HG02623 (cell line): ENCODE results near the gene DENND4C.
"Not testable (repeated sequence)": the region's sequence is repeated elsewhere in the genome, so short reads cannot be mapped to it uniquely, and the experiment has no call there.

Experiments
- ATAC-seq: cut with Tn5 transposase; IDR thresholded peaks from one replicate; pipeline ENCODE4 v1.9.1; 2021; ENCODE audit warnings: moderate library complexity; ENCODE audit not compliant: unreplicated experiment

The DENND4C gene

GRCh38 chr9:19265602-19266001 lies 35.1 kb downstream of the DENND4C start:
- not testable (repeated sequence) for ATAC-seq

GRCh38 chr9:19266778-19267384 lies 36.4 kb downstream of the DENND4C start:
- ATAC-seq, result not testable (repeated sequence)

DNA sequence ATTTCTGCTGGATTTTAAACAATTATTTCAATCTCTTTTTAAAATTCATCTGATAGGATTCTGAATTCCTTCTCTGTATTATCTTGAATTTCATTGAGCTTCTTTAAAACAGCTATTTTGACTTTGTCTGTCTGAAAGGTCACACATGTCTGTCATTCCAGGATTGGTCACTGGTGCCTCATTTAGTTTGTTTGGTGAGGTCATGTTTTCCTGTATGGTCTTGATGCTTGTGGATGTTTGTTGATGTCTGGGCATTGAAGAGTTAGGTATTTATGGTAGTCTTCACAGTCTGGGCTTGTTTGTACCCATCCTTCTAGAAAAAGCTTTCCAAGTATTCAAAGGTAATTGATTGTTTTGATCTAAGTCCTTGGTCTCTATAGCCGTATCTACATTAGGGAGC lies 39.1 kb downstream of the DENND4C start:
- no peak for ATAC-seq

DNA sequence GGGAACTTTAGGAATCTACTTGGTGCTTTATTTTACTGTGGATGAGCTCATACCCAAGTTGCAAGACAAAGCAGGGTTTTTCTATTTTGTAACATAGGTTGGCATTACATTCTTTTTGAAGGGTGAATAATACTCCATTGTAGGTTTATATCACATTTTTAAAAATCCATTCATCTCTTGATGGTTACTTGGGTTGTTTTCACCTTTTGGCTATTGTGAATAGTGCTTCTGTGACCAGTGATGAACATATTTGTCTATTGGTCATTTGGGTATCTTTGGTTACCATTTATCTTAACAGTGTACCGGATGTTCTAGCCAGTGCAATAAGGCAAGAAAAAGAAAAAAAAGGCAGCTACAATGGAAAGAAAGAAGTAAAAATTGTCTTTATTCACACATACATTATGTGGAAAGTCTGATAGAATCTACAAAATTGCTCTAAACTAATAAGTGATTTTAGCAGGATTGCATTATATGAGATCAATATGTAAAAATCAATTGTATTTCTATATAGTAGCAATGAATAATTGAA lies 40.0 kb downstream of the DENND4C start:
- ATAC-seq, result no peak

DNA sequence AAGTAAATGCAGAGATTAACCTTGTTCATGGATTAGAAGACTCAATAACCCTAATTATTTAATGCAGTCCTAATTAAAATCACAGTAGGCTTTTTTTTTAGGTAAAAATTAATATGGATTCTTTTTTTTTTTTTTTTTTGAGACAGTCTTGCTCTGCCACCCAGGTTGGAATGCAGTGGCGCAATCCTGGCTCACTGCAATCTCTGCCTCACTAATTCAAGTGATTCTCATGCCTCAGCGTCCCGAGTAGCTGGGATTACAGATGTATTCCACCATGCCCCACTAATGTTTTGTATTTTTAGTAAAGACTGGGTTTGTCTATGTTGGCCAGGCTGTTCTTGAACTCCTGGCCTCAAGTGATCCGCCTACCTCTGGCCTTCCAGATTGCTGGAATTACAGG lies 40.6 kb downstream of the DENND4C start:
- ATAC-seq, result no peak

- ATAC-seq, result no peak
Observed at GRCh38 chr9:19281801-19282200, 51.3 kb downstream of the DENND4C start.

DNA sequence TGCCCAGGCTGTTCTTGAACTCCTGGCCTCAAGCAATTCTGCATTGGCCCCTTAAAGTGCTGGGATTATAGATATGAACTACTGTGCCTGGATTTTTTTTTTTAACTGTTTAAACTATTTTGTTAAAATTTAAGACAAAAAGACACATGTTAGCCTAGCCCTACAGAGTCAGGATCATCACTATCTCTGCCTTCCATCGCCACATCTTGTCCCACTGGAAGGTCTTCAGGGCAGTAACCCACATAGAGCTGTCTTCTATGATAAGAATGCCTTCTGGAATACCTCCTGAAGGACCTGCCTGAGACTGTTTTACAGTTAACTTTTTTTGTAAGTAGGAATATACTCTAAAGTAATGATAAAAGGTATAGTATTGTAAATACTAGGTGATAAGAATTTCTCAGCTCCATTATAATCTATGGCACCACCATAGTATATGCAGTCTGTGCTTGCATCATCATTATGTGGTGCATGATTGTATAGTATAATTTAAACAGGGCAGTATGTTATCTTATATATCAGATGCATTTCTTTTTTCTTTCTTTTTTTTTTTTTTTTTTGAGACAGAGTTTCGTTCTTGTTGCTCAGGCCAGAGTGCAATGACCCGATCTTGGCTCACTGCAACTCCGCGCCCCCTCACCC lies 52.7 kb downstream of the DENND4C start:
- no peak for ATAC-seq

DNA sequence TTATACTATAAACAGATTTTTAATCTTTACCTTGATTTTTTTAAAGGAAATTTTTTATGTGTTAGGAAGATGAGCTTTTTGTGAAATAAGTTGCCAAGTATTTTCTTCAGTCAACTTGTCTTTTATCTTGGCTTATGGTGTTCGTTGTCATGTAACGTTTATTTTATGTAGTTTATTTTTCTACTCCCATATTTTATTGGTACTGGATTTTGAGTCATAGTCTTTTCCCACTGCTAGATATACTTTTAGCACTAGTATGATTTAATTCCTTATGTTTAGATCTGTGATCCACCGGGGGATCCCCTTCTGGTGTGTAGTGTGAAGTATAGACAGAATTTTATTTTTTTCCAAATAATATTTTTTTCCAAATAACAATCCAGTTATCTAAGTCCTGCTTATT lies 54.2 kb downstream of the DENND4C start:
- no peak for ATAC-seq

DNA sequence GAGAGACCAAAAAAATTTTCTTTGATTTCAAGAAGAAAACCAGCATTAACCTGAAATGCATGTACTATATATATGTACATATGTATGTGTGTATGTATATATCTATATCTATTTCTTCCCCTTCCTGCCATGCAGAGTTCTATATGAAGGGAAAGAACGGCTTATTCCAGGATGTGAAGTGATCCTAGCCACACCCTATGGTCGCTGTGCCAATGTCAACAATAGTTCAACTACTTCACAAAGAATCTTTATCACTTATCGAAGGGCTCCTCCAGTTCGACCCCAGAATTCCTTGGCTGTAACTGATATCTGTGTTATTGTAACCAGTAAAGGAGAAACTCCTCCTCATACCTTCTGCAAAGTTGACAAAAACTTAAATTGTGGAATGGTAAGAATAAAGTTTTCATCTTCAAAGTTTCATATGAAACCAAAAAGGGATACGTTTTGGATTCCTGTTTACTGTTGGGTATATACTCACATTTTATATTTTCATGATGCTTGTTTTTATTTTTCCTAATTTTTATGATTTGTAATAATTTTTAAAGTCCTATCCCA lies 56.2 kb downstream of the DENND4C start:
- ATAC-seq, result no peak

GRCh38 chr9:19288081-19288480 lies 57.6 kb downstream of the DENND4C start:
- ATAC-seq, result no peak

DNA sequence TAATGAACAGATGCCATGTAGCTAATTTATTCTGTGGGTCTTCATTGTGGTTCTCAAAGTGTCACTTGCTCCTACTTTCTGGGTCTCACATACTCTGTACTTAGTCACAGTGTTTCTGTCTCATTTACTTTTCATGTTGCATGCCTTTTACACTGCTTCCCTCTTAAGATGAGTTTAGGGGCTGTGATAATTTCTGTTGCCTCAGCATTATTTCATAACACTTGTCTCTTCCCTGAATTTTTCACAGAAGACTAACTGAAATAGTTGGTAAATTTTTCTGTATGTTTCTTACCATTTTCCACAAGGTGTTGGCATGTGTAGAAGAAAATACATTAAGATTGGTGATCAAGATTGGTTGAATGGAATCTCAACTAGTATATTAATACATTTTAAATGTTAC lies 59.6 kb downstream of the DENND4C start:
- no peak for ATAC-seq

DNA sequence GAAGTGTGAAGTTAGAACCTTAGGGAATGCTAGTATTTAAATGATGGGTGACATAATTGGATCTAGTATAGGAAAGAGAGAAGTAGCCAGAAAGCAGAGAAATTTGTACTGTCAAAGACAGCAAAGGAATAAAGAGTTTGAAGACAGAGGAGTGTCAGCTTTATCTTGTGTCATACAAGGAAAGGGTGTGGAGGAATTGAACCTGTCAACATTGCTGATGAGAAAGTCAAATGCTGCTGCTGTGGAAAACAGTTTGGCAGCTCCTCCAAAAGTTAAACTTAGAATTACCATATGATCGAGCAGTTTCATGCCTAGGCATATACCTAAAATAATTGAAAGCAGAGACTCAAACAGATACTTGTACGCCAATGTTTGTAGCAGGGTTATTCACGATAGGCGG lies 63.7 kb downstream of the DENND4C start:
- no peak for ATAC-seq

- ATAC-seq, result no peak
Observed at GRCh38 chr9:19298436-19299000, 68.0 kb downstream of the DENND4C start.

- ATAC-seq, result no peak
Observed at GRCh38 chr9:19303216-19303615, 72.7 kb downstream of the DENND4C start.

DNA sequence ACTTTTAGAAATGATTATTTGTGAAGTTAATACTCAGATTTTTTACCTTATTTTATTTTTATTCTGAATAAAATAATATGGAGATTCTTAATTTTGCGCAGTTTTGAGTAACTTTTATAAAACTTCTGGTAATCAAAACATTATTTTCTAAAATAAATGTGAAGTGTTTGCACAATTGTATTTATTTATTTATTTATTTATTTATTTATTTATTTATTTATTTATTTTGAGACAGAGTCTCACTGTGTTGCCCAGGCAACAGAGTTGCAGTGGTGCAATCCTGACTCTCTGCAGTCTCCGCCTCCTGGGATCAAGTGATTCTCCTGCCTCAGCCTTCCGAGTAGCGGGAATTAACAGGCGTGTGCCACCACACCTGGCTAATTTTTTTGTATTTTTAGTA lies 76.1 kb downstream of the DENND4C start:
- ATAC-seq, result no peak

GRCh38 chr9:19310246-19310645 lies 79.8 kb downstream of the DENND4C start:
- ATAC-seq, result no peak

DNA sequence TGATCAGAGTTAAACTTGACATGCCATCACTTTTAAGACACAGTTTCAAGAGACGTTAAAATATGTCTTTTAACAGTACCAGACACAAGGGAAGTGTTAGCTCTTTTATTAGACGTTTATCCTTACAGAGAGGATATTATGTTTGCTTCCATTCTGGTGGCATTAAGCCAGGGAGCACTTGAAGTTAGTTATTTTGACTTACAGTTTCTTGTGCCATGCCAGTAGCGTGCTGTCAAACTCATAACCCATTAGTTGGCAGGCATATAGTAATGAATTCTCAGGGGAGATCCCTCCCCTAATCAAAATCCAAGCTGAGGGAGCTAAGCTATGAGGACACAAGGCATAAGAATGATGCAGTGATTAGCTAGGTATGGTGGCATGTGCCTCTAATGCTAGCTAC lies 83.1 kb downstream of the DENND4C start:
- ATAC-seq, result no peak

- ATAC-seq, result no peak
Observed at GRCh38 chr9:19320495-19320894, 90.0 kb downstream of the DENND4C start.

- no peak for ATAC-seq
Observed at GRCh38 chr9:19331877-19332276, 101.4 kb downstream of the DENND4C start.

DNA sequence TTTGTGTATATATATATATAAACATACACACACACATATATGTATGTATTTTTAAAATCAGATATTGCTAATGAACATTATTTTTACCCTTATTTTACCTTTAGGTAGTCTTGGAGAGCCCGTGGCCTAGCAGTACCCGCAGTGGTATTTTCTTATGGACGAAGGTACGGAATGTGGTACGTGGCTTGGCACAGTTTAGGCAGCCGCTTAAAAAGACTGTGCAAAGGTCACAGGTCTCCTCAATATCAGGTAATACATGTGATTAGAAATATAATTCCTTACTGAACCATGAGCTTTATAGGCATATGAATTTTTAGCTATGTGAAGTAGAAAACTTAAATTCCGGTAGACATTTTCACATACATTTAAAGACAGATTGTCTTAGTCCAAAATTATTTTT lies 105.7 kb downstream of the DENND4C start:
- ATAC-seq, result no peak

- no peak for ATAC-seq
Observed at GRCh38 chr9:19342947-19343346, 112.5 kb downstream of the DENND4C start.

GRCh38 chr9:19358701-19359100 lies 128.2 kb downstream of the DENND4C start:
- no peak for ATAC-seq
